Liver (tissue), 9 donors: ENCODE results near the gene DIPK1A. TPM values are rescaled to one million over a fixed set of nuclear protein-coding genes. Genes with fewer than 3 reads are reported as not detected.

Experiments used
- DNase-seq: peaks from one replicate; pipeline ENCODE4 v3.0.0-alpha.2; 2017; ENCODE audit warnings: low spot score
- H3K27ac ChIP-seq, 2 donors: one replicate each; pipeline ENCODE4 v1.7.0; 2013; ENCODE audit warnings: inconsistent platforms in 2 of 2, low read length in 2 of 2, control low read depth in 1 of 2, low read depth in 1 of 2, mild to moderate bottlenecking in 1 of 2
- H3K27me3 ChIP-seq, 4 donors: one replicate each; pipeline versions ENCODE4 v1.6.1 to v1.7.0; 2013; ENCODE audit warnings: low read length in 3 of 4, inconsistent platforms in 1 of 4, mild to moderate bottlenecking in 1 of 4, moderate library complexity in 1 of 4; ENCODE audit not compliant: control insufficient read depth in 4 of 4, insufficient read depth in 4 of 4
- H3K36me3 ChIP-seq, 4 donors: one replicate each; pipeline versions ENCODE4 v1.6.1 to v1.7.0; 2013; ENCODE audit warnings: low read length in 3 of 4, mild to moderate bottlenecking in 3 of 4, low read depth in 1 of 4, moderate library complexity in 1 of 4; ENCODE audit not compliant: control insufficient read depth in 4 of 4, insufficient read depth in 3 of 4
- H3K4me1 ChIP-seq, 4 donors: one replicate each; pipeline versions ENCODE4 v1.6.1 to v1.7.0; 2013; ENCODE audit warnings: low read length in 3 of 4, mild to moderate bottlenecking in 3 of 4, moderate library complexity in 1 of 4; ENCODE audit not compliant: control insufficient read depth in 4 of 4, insufficient read depth in 4 of 4
- H3K4me3 ChIP-seq, 3 donors: one replicate each; pipeline versions ENCODE4 v1.6.1 to v1.7.0; 2013; ENCODE audit warnings: low read length in 3 of 3, control low read depth in 1 of 3, low read depth in 1 of 3, mild to moderate bottlenecking in 1 of 3
- H3K9ac ChIP-seq, 2 donors: one replicate each; pipeline ENCODE4 v1.7.0; 2013; ENCODE audit warnings: low read length in 2 of 2, mild to moderate bottlenecking in 2 of 2, moderate library complexity in 2 of 2, control low read depth in 1 of 2, low read depth in 1 of 2
- H3K9me3 ChIP-seq, 4 donors: one replicate each; pipeline versions ENCODE4 v1.6.1 to v1.7.0; 2013; ENCODE audit warnings: low read length in 3 of 4; ENCODE audit not compliant: control insufficient read depth in 4 of 4
- ATF3 ChIP-seq: IDR thresholded peaks from 2 replicates; pipeline ENCODE4 v1.6.1; 2016; ENCODE audit warnings: antibody characterized with exemption
- CTCF ChIP-seq: fragments of 150-350 bp; IDR thresholded peaks from 2 replicates; pipeline ENCODE4 v1.5.1; 2017; ENCODE audit warnings: improper control_type of control experiment, low read depth, low read length; ENCODE audit not compliant: missing input control
- EGR1 ChIP-seq, 2 donors: IDR thresholded peaks; 2 replicates each; pipeline ENCODE4 v1.6.1; 2016 to 2018; ENCODE audit warnings: antibody characterized with exemption in 2 of 2, low read depth in 2 of 2
- FOXA1 ChIP-seq: IDR thresholded peaks from 2 replicates; pipeline ENCODE4 v1.6.1; 2016; ENCODE audit warnings: antibody characterized with exemption
- FOXA2 ChIP-seq: IDR thresholded peaks from 2 replicates; pipeline ENCODE4 v1.6.1; 2016; ENCODE audit warnings: antibody characterized with exemption
- GABPA ChIP-seq, 2 donors: IDR thresholded peaks in 1 of 2; conservative IDR thresholded peaks in 1 of 2; 2 replicates each; pipeline ENCODE4 v1.6.1; 2016; ENCODE audit warnings: antibody characterized with exemption in 2 of 2, mild to moderate bottlenecking in 1 of 2, moderate library complexity in 1 of 2
- HNF4A ChIP-seq, 2 donors: conservative IDR thresholded peaks; 2 replicates each; pipeline ENCODE4 v1.6.1; 2016; ENCODE audit warnings: antibody characterized with exemption in 2 of 2, mild to moderate bottlenecking in 2 of 2
- HNF4G ChIP-seq: IDR thresholded peaks from 2 replicates; pipeline ENCODE4 v1.6.1; 2016; ENCODE audit warnings: antibody characterized with exemption
- JUND ChIP-seq, 2 donors: IDR thresholded peaks; 2 replicates each; pipeline ENCODE4 v1.6.1; 2016; ENCODE audit warnings: antibody characterized with exemption in 2 of 2
- MAX ChIP-seq: IDR thresholded peaks from 2 replicates; pipeline ENCODE4 v1.6.1; 2016; ENCODE audit warnings: antibody characterized with exemption
- NR2F2 ChIP-seq: IDR thresholded peaks from 2 replicates; pipeline ENCODE4 v1.6.1; 2016; ENCODE audit warnings: antibody characterized with exemption
- RAD21 ChIP-seq, 2 donors: IDR thresholded peaks; 2 replicates each; pipeline ENCODE4 v1.6.1; 2016; ENCODE audit warnings: antibody characterized with exemption in 2 of 2, mild to moderate bottlenecking in 2 of 2
- REST ChIP-seq: IDR thresholded peaks from 2 replicates; pipeline ENCODE4 v1.6.1; 2016; ENCODE audit warnings: antibody characterized with exemption, mild to moderate bottlenecking
- RXRA ChIP-seq, 2 donors: IDR thresholded peaks; 2 replicates each; pipeline ENCODE4 v1.6.1; 2017 to 2018; ENCODE audit warnings: antibody characterized with exemption in 2 of 2, mild to moderate bottlenecking in 1 of 2
- SP1 ChIP-seq: IDR thresholded peaks from 2 replicates; pipeline ENCODE4 v1.6.1; 2018; ENCODE audit warnings: antibody characterized with exemption, mild to moderate bottlenecking
- TAF1 ChIP-seq: conservative IDR thresholded peaks from 2 replicates; pipeline ENCODE4 v1.6.1; 2016; ENCODE audit warnings: antibody characterized with exemption, mild to moderate bottlenecking
- YY1 ChIP-seq: IDR thresholded peaks from 2 replicates; pipeline ENCODE4 v1.6.1; 2016; ENCODE audit warnings: antibody characterized with exemption, mild to moderate bottlenecking
- ZBTB33 ChIP-seq: IDR thresholded peaks from 2 replicates; pipeline ENCODE4 v1.6.1; 2016; ENCODE audit warnings: antibody characterized with exemption
- WGBS: extraction: QIAGEN DNeasy Blood & Tissue Kit; methylation state at CpG from one replicate; pipeline ENCODE4 v1.1.7; 2013; 5-methylcytosine and 5-hydroxymethylcytosine counted together
- polyA plus RNA-seq, 2 donors: library from polyadenylated mRNA; stranded (reverse) in 1 of 2; unstranded in 1 of 2; fragments of 200-250 nt in 1 of 2; fragments of >200 nt in 1 of 2; fragmentation: Nextera tagmentation in 1 of 2; extraction: Ambion mirVana in 1 of 2; gene quantifications; one replicate each; pipeline versions ENCODE4 v1.2.1 to v1.2.3, GENCODE V29; 2013 to 2015
- total RNA-seq, 2 donors: library from RNA; depleted of rRNA; stranded (reverse); fragments of >200 nt; gene quantifications; one replicate each; pipeline ENCODE4 v1.2.3, GENCODE V29; 2014
- donor health status: healthy.
- donor health status: healthy.
- donor health status: healthy.
- donor health status: healthy.
- donor health status: healthy.

The DIPK1A gene
- total and polyA plus RNA-seq, 4 donors = 7.9 to 11.6 (median 10.2) TPM

GRCh38 chr1:92858564-92859399 lies 102.5 kb downstream of the DIPK1A start:
- Histone ChIP-seq H3K36me3 (no peaks in the 10 kb centered on the region), H3K4me3 (no peak overlapping the region), H3K27me3 (no peaks in the 10 kb centered on the region), H3K9me3 (no peaks in the 10 kb centered on the region), H3K9ac (no peak overlapping the region), H3K4me1 (peaks cover 2 to 12% (median 8%) of the 10 kb centered on the region in 4 donors), H3K27ac (peak overlapping the region in 1 of 2 donors; percentile 72)
- TF ChIP-seq ZBTB33 (no peak), RXRA (IDR thresholded peaks at IDR 0.05) (peak; percentile 23 to 28), EGR1 (IDR thresholded peaks at IDR 0.05; ENCODE audit: low read depth in 2 of 2) (no peak), HNF4A (conservative IDR thresholded peaks at IDR 0.05) (peak in 1 of 2 donors; percentile 42), TAF1 (no peak), JUND (IDR thresholded peaks at IDR 0.05) (no peak), FOXA1 (no peak), REST (no peak), GABPA (IDR thresholded peaks at IDR 0.05 in 1 of 2, conservative IDR thresholded peaks at IDR 0.05 in 1 of 2) (no peak), NR2F2 (no peak), ATF3 (peak; percentile 17), SP1 (no peak), HNF4G (no peak), CTCF (peak; percentile 100), RAD21 (IDR thresholded peaks at IDR 0.05) (peak; percentile 99 to 100), YY1 (no peak), FOXA2 (no peak), MAX (no peak)
- DNase-seq = peak; percentile 40
- WGBS = 40% methylated on average over 13 of the region's 13 CpGs
